NCI-H2029 treated with DMSO at 0.1 percent for 48 hours (cell line): ENCODE data around the gene SMYD3.

ENCODE experiments used
- DNase-seq: peaks from one replicate; lab custom pipeline; 2025; lab: John Stamatoyannopoulos, UW

The SMYD3 gene

DNA sequence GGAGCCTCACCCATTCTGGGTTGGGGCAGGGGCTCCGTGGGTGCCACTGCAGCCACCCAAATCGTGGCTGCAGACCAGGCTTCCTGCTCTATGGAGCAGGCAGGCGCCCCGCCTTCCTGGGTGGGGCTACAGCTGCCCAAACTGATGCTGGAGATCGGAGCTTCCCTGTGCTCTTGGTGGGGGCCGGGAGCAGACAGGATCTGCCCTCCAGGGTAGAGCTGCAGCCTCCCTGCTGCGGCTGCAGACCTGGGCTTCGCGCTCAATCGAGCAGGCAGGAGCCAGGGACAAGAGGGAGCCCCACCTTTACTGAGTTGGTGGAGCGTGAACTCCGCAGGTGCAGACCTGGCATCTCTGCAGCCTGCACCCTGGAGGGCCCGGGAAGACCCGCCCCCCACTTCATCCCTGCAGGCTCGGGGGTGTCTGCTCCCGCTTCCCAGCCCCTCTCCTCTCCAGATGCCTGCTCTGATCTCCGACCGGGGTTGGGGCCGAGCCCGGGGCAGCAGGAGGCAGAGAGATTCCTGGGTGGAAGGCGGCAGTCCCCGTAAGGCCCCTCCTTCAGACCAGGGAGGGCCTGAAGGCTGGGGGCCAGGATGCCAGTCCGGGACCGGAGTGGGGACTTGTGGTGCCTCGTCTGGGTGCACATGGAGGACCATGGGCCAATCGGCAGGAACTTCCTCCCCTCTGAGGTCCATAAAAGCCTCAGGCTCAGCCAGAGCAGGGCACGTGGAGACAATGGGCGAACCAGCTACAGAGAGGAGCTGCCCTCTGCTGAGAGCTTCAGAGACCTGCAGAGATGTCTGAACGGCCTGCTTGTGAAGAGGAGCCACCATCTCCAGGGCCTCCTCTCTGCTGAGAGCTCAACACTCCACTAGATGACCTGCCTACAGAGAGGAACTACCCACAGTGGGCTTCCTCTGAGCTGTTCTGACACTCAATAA lies 359.3 kb downstream of the SMYD3 start:
- no peak for DNase-seq

DNA sequence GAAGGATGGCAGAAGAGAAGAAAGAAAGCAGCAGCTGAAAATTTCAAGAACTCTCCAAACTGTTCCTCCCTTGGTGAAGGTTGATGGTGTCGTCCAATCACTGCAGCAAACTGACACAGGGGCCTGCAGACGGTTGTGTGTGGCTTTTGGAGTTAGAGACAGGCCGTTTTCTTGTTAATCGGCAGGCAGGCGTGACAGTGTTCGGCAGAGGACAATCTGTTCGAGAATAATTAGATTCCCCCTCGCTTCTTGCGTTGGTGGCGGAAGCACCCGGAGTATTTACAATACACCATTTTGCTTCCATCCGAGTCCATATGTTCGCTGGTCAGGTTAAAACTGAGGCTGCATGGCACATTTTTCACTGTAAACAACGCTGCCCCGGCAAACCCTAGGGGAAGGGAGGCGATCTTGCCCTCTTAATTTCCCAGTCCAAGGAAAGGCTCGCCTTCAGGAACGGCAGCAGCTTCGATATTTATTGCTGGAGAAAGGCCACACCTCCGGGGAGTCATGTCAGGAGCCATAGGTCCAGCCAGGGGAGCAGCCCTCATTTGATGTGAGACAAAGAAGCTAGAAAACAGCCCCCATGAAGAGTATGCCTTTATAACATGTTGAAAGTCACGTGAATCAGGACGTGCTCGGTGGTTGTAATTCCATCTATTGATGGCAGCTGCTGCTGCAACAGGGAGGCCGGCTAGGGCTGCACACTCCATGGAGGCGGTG lies 360.1 kb downstream of the SMYD3 start:
- no peak for DNase-seq

DNA sequence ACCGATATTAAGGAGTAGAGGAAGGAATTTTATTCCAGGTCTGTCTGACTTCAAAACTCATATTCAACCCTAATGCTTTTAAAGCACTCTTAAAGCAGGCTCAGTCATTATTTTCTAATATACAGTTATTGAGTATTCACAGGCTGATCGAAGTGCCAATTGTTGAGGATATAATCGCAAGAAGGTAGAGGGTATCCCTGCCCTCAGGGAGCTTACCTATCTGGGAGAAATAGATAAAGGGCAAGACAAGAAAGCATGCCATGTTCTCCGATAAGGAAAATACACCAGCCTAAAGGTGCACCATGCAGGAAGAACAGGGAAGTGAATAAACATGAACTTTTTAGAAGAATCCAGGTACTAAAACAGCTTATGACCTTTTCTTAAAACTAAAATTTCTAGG lies 361.2 kb downstream of the SMYD3 start:
- no peak for DNase-seq

DNA sequence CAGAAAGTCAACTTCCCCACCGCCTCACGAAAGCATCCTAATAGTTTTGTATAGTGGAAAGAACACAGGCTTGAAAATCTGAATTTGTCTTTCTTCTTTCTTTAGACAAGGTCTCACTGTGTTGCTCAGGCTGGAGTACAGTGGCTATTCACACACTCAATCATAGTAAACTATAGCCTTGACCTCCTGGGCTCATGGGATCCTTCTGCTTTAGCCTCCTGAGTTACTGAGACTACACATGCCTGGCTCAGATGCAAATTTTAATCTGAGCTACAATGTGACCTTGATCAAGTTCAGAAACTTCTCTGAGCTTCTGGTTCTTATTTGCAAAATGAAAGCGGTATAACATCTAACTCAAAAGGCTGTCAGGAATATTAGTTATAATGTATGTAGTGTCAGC lies 362.1 kb downstream of the SMYD3 start:
- DNase-seq: no peak

DNA sequence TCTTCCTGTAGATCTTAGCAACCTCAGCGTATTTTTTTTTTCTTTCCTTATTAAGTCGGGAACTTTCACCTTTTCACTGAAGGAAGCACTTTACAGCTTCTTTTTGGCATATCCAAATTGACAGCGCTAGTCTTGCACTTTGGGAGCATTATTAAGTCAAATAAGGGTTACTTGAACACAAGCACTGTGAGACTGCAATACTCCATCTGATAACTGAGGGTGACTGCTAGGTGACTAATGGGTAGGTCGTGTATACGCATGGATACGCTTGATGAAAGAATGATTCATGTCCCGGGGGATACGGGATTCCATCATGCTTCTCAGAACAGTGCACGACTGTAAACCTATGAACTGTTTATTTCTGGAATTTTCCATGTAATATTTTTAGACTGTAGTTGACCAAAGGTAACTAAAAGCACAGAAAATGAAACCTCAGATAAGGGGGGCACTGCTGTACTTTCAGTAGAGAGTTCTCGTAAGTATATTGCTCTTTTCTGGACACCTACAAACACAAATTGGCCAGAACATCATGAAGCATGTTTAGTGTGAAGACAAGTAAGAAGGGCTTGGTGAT lies 364.7 kb downstream of the SMYD3 start:
- no peak for DNase-seq

DNA sequence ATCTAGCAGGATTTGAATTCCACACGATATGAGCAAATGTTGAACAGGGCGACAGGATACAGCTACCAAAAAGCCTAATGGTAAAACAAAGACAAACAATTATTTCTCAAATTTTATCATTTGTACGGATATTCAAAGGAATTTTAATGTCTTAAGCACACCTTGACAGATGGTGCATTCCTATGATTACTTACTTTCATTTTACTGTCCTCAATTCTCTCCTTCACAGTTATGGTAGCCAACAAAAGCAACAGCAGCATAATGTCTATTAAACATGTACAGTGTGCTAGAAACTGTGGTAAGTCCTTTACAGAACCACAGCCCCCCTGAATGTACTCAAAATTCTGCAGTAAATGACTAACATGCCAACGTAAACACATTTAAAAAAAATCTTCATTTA lies 365.8 kb downstream of the SMYD3 start:
- DNase-seq: no peak

DNA sequence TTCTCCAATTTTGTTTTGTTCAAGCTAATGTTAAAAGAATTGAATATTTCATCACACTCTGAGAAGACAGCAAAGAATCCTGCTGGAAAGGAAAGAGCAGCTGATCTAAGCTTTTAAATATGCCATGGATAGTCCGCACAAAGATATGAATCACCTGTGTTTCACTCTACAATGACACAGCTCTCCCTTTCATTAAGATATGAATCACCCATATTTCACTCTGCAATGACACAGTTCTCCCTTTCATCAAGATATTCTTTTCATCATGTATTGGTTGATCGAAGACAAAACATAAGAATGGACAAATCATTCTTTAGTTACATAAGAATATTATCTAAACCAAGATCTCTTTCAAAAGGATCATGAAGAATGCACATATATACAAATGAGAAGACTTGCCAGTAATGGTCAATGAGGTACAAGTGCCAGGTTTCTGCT lies 367.3 kb downstream of the SMYD3 start:
- no peak for DNase-seq

DNA sequence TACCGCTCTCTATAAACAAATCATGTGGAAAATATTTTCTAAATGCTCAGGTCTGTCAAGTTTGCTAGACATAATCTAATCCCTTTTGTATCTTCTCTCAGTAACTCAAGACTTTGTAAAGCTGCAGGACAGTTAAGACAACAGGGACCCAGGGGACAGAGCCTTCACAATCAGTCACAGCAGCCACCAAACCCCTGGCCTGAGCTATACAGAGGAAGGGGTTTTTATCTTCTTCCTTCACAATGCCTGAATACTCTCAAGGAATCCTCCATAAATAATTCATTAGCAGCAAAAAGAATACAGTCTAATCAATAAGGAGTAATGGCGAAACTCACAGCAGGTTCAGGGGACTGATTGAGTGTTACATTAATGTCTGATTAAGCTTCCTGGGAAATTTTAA lies 368.3 kb downstream of the SMYD3 start:
- no peak for DNase-seq

DNA sequence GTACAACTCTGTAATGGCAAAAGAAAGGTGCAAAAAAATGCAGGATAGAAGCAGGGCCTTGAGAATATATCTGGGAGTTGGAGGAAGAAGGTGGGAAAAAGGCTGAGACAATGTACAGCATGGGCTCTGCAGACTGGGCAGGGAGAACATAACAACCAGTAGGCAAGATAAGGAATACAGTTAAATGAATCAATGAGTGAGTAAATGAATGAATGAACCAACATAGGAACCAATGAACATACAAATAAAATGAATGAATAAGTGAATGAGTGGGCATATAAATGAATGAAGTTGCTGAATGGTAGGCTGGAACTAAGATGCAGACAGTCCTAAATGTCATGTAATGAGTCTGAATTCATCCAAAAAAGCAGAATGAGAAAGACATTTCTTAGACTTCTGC lies 370.6 kb downstream of the SMYD3 start:
- no peak for DNase-seq

DNA sequence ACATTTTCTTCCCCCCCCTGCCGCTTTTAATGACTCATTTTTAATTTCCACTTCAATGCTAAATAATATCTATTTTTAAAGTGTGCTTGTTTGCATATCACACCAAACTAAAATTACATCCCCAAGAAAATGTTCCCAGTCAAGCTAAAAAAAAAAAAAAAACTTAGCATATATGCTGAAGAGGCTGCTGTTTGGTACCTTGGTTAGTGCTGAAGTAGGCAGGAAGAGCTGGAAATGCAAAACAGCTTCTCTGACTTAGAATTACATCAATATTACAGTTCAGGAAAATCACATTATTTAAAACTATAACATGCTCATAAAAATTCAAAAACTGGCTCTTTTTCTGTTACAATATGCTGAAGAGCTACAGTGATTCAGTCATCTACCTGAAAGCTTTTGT lies 372.3 kb downstream of the SMYD3 start:
- no peak for DNase-seq

DNA sequence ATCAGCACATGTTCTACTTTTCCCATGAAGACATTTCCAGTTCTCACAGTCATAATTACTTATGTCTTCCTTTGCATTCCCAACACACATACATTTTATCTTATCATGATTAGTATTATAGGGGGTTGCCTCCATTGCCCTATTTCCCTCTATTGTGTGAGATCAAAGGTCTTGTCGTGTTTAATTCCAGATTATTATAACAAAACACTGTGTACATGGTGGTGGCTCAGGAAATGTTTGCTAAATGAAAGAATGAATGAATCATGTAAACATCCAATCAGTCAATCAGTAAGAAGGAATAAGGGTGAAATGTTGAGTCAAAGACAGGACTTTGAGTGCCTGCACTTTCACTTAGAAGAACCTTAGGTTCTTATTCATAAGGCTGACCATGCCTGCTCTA lies 376.0 kb downstream of the SMYD3 start:
- no peak for DNase-seq

DNA sequence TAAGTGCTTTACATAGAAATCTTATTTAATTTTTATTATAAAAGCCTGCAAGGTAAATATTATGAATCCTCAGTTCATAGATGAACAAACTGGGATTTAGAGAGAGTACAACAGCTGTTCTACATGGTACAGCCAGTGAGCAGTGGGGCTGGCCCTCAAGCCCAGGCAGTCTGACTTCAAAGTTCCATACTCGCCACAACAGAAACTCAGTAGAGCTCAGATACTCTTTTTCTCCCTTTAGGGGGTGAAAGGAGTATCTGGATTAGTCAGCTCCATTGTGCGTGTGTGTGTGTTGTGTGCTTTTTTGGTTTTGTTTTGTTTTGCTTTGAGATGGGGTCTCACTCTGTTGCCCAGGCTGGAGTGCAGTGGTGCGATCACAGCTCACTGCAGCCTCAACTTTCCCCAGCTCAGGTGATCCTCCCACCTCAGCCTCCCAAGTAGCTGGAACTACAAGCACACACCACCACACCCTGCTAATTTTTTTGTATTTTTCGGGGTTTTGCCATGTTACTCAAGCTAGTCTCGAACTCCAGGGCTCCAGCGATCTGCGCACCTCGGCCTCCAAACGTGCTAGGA lies 378.5 kb downstream of the SMYD3 start:
- DNase-seq: no peak

DNA sequence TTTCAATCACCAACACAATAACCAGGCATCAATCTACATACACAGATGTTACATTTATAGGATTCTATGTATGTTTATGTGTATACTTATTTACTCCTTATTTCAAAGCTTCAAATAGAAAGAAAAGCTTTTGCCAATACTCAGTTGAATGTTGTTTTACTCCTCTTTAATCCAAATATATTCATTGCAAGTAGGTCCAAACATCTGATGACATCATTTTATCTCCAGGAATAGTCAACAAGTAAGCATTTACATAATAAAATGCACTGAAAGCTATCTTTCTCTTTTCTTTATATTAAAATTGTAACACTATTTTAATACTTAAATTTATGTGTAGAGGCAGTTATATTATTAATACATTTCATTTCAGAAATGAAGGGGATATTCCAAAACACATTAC lies 380.5 kb downstream of the SMYD3 start:
- DNase-seq: no peak

DNA sequence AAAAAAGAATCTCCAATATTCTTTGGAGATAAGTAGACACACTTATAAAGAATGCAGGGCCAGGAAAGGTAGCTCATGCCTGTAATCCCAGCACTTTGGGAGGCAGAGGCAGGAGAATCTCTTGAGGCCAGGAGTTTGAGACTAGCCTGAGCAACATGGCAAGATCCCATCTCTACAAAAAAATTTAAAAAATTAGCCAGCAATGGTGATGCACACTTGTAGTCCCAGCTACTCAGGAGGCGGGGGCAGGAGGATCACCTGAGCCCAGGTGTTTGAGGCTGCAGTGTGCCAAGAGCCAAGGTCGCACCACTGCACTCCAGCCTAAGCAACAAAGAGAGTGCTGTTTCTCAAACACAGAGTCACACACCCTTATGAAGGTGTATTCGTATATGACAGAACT lies 385.0 kb downstream of the SMYD3 start:
- no peak for DNase-seq

DNA sequence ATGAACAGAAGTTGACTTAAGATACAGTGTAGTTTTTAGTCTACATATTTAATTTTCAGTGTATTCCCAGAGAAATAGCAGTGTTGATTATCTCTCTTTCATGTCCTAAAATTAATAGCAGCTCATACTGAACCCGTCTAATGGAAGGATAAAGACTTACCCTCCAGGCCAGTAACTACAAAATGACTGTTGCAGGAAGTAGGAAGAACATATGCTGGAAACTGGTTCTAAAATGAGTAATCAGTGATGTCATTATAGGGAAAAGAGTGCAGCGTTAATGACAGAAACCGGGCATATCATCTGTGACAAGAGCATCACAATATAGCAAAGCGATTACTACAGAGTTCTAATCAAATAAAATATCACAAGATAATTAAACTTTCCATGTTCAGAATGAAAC lies 385.5 kb downstream of the SMYD3 start:
- no peak for DNase-seq

DNA sequence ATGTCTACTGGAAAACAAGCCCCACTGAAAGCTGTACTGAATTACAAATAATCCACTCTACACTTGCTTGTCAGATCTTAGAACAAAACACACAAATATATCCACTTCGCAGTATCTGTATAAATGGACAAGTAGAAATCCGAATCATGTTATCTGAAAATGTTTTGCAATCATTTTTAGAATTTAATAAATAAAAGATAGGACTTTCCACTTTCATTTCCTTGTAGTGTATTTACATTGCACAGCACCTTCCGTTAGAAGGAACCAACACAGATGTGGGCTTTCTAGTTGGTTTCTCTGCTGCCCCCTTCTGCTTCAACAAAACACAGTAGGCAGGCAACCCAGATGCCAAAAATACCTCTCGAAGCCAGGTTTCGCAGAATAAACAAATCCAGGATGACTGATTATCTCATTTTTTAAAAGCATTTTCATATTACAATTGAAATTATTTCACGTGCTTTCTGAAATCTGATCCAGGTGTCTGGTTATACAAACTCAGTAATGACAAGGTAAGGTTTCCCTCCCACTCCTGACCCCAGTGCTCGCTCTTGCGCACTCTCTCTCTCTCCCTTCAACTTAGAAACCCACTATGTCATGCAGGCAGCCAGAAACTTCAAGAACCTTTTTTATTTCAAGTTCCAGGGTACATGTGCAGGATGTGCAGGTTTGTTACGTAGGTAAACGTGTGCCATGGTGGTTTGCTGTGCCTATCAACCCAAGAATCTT lies 389.9 kb downstream of the SMYD3 start:
- peak; percentile 68 for DNase-seq

DNA sequence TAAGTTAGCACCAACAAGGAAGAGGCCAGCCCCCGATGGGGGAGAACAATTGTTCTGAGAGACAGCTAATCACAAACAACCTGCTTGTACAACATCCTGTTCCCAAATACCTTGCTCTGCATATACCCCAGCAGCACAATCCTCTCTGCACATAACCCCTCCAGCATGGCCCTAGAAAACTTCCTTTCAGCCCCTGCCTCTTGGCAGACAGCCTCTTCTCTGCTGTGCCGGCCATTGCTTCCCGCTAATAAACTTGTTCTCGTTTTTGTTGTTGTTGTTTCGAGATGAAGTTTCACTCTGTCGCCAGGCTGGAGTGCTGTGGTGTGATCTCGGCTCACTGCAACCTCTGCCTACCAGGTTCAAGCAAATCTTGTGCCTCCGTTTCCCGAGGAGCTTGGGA lies 392.7 kb downstream of the SMYD3 start:
- no peak for DNase-seq

DNA sequence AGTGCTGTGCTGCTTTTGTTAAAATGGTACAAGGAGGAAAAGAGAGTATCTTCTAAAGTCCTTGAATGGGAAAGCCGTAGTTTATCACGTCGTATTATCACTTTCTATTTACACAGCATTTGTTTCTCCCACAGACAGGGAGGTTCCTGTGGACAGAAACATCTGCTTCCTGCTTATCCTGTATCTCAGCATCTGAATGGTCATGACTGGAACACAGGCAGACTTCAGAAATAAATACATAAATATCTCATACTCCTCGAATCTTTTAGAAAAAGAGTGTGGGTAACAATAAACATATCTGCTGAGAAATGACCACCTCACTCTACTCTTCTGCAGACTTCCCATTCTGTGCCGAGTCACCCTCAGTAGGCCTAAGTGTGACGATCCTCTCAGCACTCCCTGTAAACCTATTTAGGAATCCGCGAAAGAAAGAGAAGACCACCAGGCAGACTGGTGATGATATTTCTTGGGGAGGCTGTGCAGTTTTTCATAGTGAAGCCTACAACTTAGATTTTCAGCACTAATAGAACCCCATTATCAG lies 393.5 kb downstream of the SMYD3 start:
- peak; percentile 62 for DNase-seq

DNA sequence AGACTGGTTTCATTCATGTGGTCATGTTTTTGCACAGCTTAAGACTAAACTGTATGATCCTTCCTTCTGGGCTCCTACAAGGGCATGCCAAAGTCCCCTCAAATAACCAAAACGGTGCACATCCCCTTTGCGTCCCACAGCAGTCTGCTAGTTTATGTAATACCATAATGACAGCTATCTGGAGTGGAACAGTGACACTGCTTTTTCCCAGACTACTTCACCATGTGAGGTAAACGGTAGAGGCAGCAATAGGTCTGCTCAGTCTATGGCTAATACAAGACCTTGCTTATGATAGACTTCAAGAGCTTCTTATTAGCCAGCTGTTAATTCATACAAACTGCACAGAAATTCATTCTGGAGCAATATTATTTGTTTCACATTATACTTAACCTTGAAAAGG lies 395.5 kb downstream of the SMYD3 start:
- no peak for DNase-seq

DNA sequence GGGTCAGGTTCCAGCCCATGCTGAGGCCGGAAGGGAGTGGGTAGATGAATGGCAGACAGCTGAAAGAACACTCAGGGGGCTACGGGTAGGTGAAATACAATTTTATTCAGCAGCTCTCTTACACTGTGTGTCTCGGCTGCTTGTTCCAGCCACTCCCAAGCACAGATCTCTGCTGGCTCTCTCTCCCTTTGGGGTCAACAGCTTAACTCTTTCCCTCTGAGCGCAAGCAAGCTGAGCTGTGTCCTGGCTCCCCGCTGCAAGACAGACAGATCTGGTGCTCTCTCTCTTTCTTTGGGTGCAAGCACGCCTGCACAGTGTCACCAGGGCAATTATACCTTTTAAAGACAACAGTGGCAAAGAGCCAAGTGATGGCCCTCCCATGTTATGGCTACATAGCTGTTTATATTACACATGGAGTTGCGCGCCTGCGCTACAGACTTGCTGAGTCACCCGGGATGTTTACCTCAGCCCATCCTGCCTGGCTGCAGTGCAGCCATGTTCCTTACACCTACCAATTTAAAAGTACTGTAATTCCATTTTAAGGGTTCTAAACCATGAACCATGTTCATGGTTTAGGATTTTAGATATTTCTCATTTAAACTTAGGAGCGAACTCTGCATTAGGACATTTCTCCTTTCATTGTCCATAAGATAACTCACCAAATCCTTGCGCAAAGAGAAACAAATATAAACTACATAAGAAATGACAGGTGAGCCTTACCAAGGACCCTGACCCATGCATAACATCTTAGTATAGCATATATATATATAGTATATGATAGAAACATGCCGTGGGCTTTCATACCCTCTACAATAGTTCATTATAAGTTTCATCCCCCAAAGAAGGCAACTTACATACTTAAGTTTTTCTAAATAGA lies 396.5 kb downstream of the SMYD3 start:
- peak; percentile 49 for DNase-seq
